Measurements from ENCODE around the gene TUBGCP6. TPM values are rescaled to one million over a fixed set of nuclear protein-coding genes. Genes with fewer than 3 reads are reported as not detected.
A peak's percentile ranks its signal among the peaks of the same experiment; 100 is the strongest.

The TUBGCP6 gene
- total RNA-seq, 1 donor from 2014 or later: 16.9 TPM

DNA sequence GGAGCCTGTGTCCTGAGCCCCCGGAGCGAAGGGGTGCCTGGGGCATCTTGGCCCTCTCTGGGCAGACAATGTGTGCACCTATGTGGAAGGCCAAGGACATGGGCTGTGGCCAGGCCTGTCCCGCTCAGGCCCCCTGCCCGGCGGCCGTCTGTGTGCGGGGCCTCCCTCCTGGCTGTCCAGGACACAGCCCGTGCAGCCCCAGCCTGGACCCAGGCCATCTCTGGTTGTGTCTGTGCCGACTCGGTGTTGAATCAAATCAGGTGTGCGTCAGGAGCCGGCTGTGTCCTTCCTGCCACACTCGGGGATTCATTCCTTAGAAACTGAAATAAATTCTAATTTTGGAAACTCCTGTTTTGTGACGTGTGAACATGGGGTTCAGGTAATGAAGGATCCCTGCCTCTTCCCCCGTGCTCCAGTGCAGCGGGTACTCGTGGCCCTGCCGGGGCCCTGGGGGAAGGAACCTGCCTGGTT is 45.5 kb downstream of the TUBGCP6 start:
- H3K9me3 ChIP-seq (ENCODE audit: low read depth): no peaks in the 10 kb centered on the region
- Mint-ChIP-seq H3K4me1 (peaks cover 16% of the 10 kb centered on the region), H3K36me3 (peaks cover 17% of the 10 kb centered on the region), H3K27ac (no peak overlapping the region), H3K27me3 (ENCODE audit: insufficient read depth, low read depth) (peaks cover 4% of the 10 kb centered on the region), H3K4me3 (peak overlapping the region; percentile 82), H3K9me3 (peaks cover 4% of the 10 kb centered on the region)
- no peak overlapping the region for H2AFZ ChIP-seq (replicated peaks)
- H3K4me3 ChIP-seq: no peak overlapping the region
- peaks cover 10% of the 10 kb centered on the region for H3K4me1 ChIP-seq
- H3F3A ChIP-seq (ENCODE audit: low read depth): peaks cover 21% of the 10 kb centered on the region
- H3K9ac ChIP-seq: no peak overlapping the region
- peaks cover 27% of the 10 kb centered on the region for H3K79me2 ChIP-seq (ENCODE audit: low read depth)
- no peak for DNase-seq (ENCODE audit: low spot score)
- H3K27me3 ChIP-seq: peaks cover 7% of the 10 kb centered on the region
- H4K20me1 ChIP-seq (ENCODE audit: low read depth): peaks cover 39% of the 10 kb centered on the region
- H3K4me2 ChIP-seq: peak overlapping the region; percentile 97
- H3K27ac ChIP-seq: no peak overlapping the region
- peaks cover 12% of the 10 kb centered on the region for H3K36me3 ChIP-seq
- TF ChIP-seq EZH2 (IDR thresholded peaks at IDR 0.05) (no peak), EZH2phosphoT487 (IDR thresholded peaks at IDR 0.05) (no peak)
- TF ChIP-seq, protein P1, sequence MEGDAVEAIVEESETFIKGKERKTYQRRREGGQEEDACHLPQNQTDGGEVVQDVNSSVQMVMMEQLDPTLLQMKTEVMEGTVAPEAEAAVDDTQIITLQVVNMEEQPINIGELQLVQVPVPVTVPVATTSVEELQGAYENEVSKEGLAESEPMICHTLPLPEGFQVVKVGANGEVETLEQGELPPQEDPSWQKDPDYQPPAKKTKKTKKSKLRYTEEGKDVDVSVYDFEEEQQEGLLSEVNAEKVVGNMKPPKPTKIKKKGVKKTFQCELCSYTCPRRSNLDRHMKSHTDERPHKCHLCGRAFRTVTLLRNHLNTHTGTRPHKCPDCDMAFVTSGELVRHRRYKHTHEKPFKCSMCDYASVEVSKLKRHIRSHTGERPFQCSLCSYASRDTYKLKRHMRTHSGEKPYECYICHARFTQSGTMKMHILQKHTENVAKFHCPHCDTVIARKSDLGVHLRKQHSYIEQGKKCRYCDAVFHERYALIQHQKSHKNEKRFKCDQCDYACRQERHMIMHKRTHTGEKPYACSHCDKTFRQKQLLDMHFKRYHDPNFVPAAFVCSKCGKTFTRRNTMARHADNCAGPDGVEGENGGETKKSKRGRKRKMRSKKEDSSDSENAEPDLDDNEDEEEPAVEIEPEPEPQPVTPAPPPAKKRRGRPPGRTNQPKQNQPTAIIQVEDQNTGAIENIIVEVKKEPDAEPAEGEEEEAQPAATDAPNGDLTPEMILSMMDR (IDR thresholded peaks at IDR 0.05): no peak

DNA sequence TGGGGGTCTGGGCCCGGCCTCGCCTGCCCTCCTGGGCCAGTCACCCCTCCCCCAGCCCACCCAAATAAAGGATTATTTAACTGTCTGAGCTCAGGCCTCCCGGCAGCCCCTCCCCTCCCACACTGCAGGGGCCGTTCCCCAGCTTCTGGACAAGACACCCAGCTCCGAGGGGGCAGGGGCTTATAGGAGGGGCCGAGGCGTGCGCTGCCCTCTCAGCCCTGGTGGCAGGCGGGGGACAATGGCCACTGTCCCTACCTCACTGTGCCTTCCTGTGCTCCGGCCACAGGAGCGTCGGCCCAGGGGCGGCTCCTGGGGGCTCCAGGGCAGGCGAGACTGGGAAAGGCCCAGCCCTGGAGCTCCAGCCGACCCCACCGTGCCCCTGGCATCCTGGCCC is 46.2 kb downstream of the TUBGCP6 start:
- Histone ChIP-seq H3K4me2 (no peak overlapping the region), H2AFZ (replicated peaks) (no peak overlapping the region), H3K27me3 (peaks cover 7% of the 10 kb centered on the region), H3K4me1 (peaks cover 10% of the 10 kb centered on the region), H3K27ac (no peak overlapping the region), H3K9ac (no peak overlapping the region), H3K36me3 (peaks cover 12% of the 10 kb centered on the region), H3F3A (ENCODE audit: low read depth) (peaks cover 21% of the 10 kb centered on the region), H4K20me1 (ENCODE audit: low read depth) (peaks cover 36% of the 10 kb centered on the region), H3K4me3 (no peak overlapping the region), H3K79me2 (ENCODE audit: low read depth) (peaks cover 24% of the 10 kb centered on the region), H3K9me3 (ENCODE audit: low read depth) (no peaks in the 10 kb centered on the region)
- Mint-ChIP-seq H3K27me3 (ENCODE audit: insufficient read depth, low read depth) (peaks cover 2% of the 10 kb centered on the region), H3K4me3 (no peak overlapping the region), H3K27ac (no peak overlapping the region), H3K4me1 (peaks cover 13% of the 10 kb centered on the region), H3K9me3 (peaks cover under 1% of the 10 kb centered on the region), H3K36me3 (peaks cover 13% of the 10 kb centered on the region)
- DNase-seq (ENCODE audit: low spot score): no peak
- no peak for TF ChIP-seq EZH2 (IDR thresholded peaks at IDR 0.05)
- no peak for TF ChIP-seq EZH2phosphoT487 (IDR thresholded peaks at IDR 0.05)
- TF ChIP-seq, protein P1 (IDR thresholded peaks at IDR 0.05): no peak

DNA sequence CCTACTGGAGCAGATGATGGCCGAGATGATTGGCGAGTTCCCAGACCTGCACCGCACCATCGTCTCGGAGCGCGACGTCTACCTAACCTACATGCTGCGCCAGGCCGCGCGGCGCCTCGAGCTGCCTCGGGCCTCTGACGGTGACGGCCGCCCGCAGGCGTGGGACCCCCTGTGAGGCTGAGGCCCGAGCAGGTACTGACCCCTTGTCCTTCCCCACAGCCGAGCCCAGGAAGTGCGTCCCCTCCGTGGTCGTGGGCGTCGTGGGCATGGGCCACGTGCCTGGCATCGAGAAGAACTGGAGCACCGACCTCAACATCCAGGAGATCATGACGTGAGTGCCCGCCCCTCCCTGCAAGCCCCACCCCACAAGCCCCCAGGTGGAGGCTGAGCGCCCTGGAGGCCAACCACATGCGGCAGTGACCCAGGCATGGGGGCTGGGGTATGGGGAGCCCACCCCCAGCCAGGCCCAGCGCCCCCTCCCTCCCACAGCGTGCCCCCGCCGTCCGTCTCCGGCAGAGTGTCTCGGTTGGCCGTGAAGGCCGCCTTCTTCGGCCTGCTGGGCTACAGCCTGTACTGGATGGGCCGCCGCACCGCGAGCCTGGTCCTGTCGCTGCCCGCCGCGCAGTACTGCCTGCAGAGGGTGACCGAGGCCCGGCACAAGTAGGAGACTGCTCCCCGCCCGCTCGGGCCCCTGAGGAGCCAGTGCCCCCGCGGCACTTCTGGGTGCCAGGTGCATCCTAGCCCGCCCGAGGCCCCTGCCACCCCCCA is 46.8 kb downstream of the TUBGCP6 start:
- Mint-ChIP-seq H3K27ac (no peak overlapping the region), H3K36me3 (peaks cover 8% of the 10 kb centered on the region), H3K4me1 (peaks cover 13% of the 10 kb centered on the region), H3K4me3 (no peak overlapping the region), H3K27me3 (ENCODE audit: insufficient read depth, low read depth) (peaks cover 2% of the 10 kb centered on the region), H3K9me3 (no peaks in the 10 kb centered on the region)
- Histone ChIP-seq H2AFZ (replicated peaks) (no peak overlapping the region), H3K9me3 (ENCODE audit: low read depth) (no peaks in the 10 kb centered on the region), H3K4me2 (no peak overlapping the region), H3F3A (ENCODE audit: low read depth) (peaks cover 18% of the 10 kb centered on the region), H3K27me3 (peaks cover 7% of the 10 kb centered on the region), H4K20me1 (ENCODE audit: low read depth) (peaks cover 34% of the 10 kb centered on the region), H3K4me1 (peaks cover 10% of the 10 kb centered on the region), H3K79me2 (ENCODE audit: low read depth) (peaks cover 18% of the 10 kb centered on the region), H3K27ac (no peak overlapping the region), H3K4me3 (no peak overlapping the region), H3K36me3 (peaks cover 7% of the 10 kb centered on the region), H3K9ac (no peak overlapping the region)
- DNase-seq (ENCODE audit: low spot score): no peak
- TF ChIP-seq EZH2 (IDR thresholded peaks at IDR 0.05): no peak

All from neural progenitor cell (in vitro differentiated cells).